A549 (cell line): Measurements from ENCODE around the gene SF3A2. TPM values are rescaled to one million over a fixed set of nuclear protein-coding genes. Genes with fewer than 3 reads are reported as not detected.

Experiments used
- ATAC-seq, 2 experiments: fragments of 200-7000 bp in 1 of 2; fragments of >200 bp in 1 of 2; cut with Nextera tagmentation in 1 of 2; cut with Tn5 transposase in 1 of 2; 3 replicates each; pipeline versions ENCODE4 v1.8.0 to v1.9.1; 2018 to 2020; ENCODE audit warnings: mild to moderate bottlenecking in 1 of 2, moderate library complexity in 1 of 2
- CTCF ChIA-PET: fragments of 300-600 bp; sonication (Branson Sonifier 250); formaldehyde crosslinking; extraction: SDS; loops from one replicate; lab custom pipeline; 2021; ENCODE audit warnings: antibody characterized with exemption, inconsistent platforms; lab: Yijun Ruan, JAX
- POLR2A ChIA-PET: fragments of 350-600 bp; formaldehyde crosslinking; extraction: SDS; loops from one replicate; lab custom pipeline; 2021; ENCODE audit warnings: antibody characterized with exemption, inconsistent platforms; lab: Yijun Ruan, JAX
- DNase-seq, 2 experiments: peaks; one replicate each; pipeline versions ENCODE4 v3.0.0 to v3.0.0-alpha.2; 2011 to 2016; ENCODE audit warnings: low read depth in 1 of 2, low spot score in 1 of 2
- FAIRE-seq: peaks from 2 replicates; lab custom pipeline; 2011; peaks lifted over from hg19 to GRCh38; lab: Jason Lieb, UNC
- H3K27ac ChIP-seq, 2 experiments: fragments of >200 bp; sonication (Bioruptor Twin); formaldehyde crosslinking; 3 replicates each; pipeline ENCODE4 v1.5.1; 2016 to 2017
- H3K4me1 ChIP-seq: fragments of >200 bp; sonication (Bioruptor Twin); formaldehyde crosslinking; 3 replicates; pipeline ENCODE4 v1.6.1; 2016
- H3K4me2 ChIP-seq: fragments of >200 bp; sonication (Bioruptor Twin); formaldehyde crosslinking; 3 replicates; pipeline ENCODE4 v1.6.1; 2016
- H3K4me3 ChIP-seq: fragments of >200 bp; sonication (Bioruptor Twin); formaldehyde crosslinking; 3 replicates; pipeline ENCODE4 v1.5.1; 2016
- H3K9me3 ChIP-seq: fragments of >200 bp; sonication (Bioruptor Twin); formaldehyde crosslinking; 3 replicates; pipeline ENCODE4 v1.6.1; 2016
- BCL3 ChIP-seq: fragments of >200 bp; sonication (Bioruptor Twin); formaldehyde crosslinking; IDR thresholded peaks from 3 replicates; pipeline ENCODE4 v1.6.1; 2016
- CEBPB ChIP-seq, 2 experiments: fragments of >200 bp in 1 of 2; sonication (Bioruptor Twin) in 1 of 2; formaldehyde crosslinking in 1 of 2; IDR thresholded peaks; 2 replicates each; pipeline ENCODE4 v1.6.1; 2012 to 2016
- E2F6 ChIP-seq: IDR thresholded peaks from 2 replicates; pipeline ENCODE4 v1.6.1; 2012; ENCODE audit warnings: low read depth, borderline replicate concordance
- EHF ChIP-seq: fragments of 250-450 bp; sonication (Bioruptor Pico); IDR thresholded peaks from 2 replicates; pipeline ENCODE4 v1.5.0; 2020; ENCODE audit warnings: mild to moderate bottlenecking
- ELK1 ChIP-seq: fragments of 150-350 bp; IDR thresholded peaks from 2 replicates; pipeline ENCODE4 v1.6.1; 2014; ENCODE audit warnings: low read depth, mild to moderate bottlenecking, low read length
- ESRRA ChIP-seq: fragments of 150-350 bp; IDR thresholded peaks from 2 replicates; pipeline ENCODE4 v1.6.1; 2014; ENCODE audit warnings: mild to moderate bottlenecking, low read length, borderline replicate concordance
- FOXS1 ChIP-seq: fragments of 250-450 bp; sonication (Bioruptor Pico); IDR thresholded peaks from 2 replicates; pipeline ENCODE4 v1.5.0; 2020; ENCODE audit warnings: mild to moderate bottlenecking, moderate library complexity
- KDM1A ChIP-seq: fragments of 200-600 bp; sonication (generic); IDR thresholded peaks from 2 replicates; pipeline ENCODE4 v1.6.1; 2016; ENCODE audit warnings: low read depth, mild to moderate bottlenecking
- MAX ChIP-seq: IDR thresholded peaks from 2 replicates; pipeline ENCODE4 v1.6.1; 2012
- MAZ ChIP-seq: fragments of 150-350 bp; IDR thresholded peaks from 2 replicates; pipeline ENCODE4 v1.6.1; 2014; ENCODE audit warnings: antibody characterized with exemption, low read depth, low read length, borderline replicate concordance
- PBX3 ChIP-seq: IDR thresholded peaks from 2 replicates; pipeline ENCODE4 v1.6.1; 2012
- POLR2AphosphoS2 ChIP-seq: conservative IDR thresholded peaks from 2 replicates; pipeline ENCODE4 v1.6.1; 2012; ENCODE audit warnings: low read length, improper control_type of control experiment, inconsistent platforms
- ZC3H11A ChIP-seq: fragments of 450-650 bp; IDR thresholded peaks from 2 replicates; pipeline ENCODE4 v1.6.1; 2014; ENCODE audit warnings: antibody characterized with exemption, mild to moderate bottlenecking
- WGBS: methylation state at CpG from one replicate; pipeline ENCODE4 v1.1.6; 2017; ENCODE audit errors: missing lambda C conversion rate; 5-methylcytosine and 5-hydroxymethylcytosine counted together
- polyA plus RNA-seq, 4 experiments: library from polyadenylated mRNA; depleted of rRNA in 3 of 4; stranded (reverse); fragments of >200 nt; fragmentation: RNase III in 1 of 4; extraction: RNeasy Plus Mini Kit Qiagen cat#74134 plus additional on column Dnase treatment in 1 of 4; gene quantifications; 2 replicates in 3 of 4; 3 replicates in 1 of 4; pipeline ENCODE4 v1.2.3, GENCODE V29; 2011 to 2017

SF3A2 gene
- polyA plus RNA-seq, 2 of the 4 experiments (the other 2 are of a cell fraction): 11.9 to 68.2 TPM

- no peak for TF ChIP-seq E2F6
- peak; percentile 77 to 79 for TF ChIP-seq CEBPB (IDR thresholded peaks at IDR 0.05)
- 0 out of 2 replicates have a peak, but pooled peaks have one; percentile 19 for TF ChIP-seq MAX
- FAIRE-seq (no peak), ATAC-seq (peak; percentile 8 to 12; a peak in 4 of 6 replicates), DNase-seq (peak; percentile 46 to 64)
- ChIA-PET POLR2A (interaction anchor here (0.7 kb wide), 1 partner anchor 101 kb away, joined by 3 read pairs; no protein-coding TSS in a partner anchor), CTCF (interaction anchor here (0.7 to 1.6 kb wide), 5 partner anchors 10 to 36 kb away, joined by 3 to 6 read pairs (median 3); partner anchors contain the start of gene AMH)
- Histone ChIP-seq H3K4me3 (peak overlapping the region; percentile 100), H3K4me2 (peak overlapping the region; percentile 92), H3K9me3 (no peaks in the 10 kb centered on the region), H3K4me1 (peaks cover 28% of the 10 kb centered on the region), H3K27ac (peak overlapping the region; percentile 95 to 98)
- 4% methylated on average over 9 of the region's 88 CpGs for WGBS
These were observed 34.0 kb downstream of the SF3A2 start for GRCh38 chr19:2270423-2271233.

GRCh38 chr19:2271234-2272103 lies 34.8 kb downstream of the SF3A2 start:
- TF ChIP-seq CEBPB (IDR thresholded peaks at IDR 0.05) (no peak), BCL3 (no peak), POLR2AphosphoS2 (no peak), KDM1A (no peak), MAZ (no peak), ESRRA (no peak), ZC3H11A (no peak), ELK1 (no peak), EHF (CRISPR knock-in tag) (no peak), PBX3 (no peak), FOXS1 (no peak)
- H3K4me2 ChIP-seq: peak overlapping the region; percentile 92
- no peak for DNase-seq
- 85% methylated on average over 13 of the region's 43 CpGs for WGBS
- ATAC-seq: peak in 1 of 2 experiments; percentile 6; a peak in 2 of 6 replicates
- peaks cover 27% of the 10 kb centered on the region for H3K4me1 ChIP-seq
- CTCF ChIA-PET: interaction anchor here (0.7 to 1.6 kb wide), 5 partner anchors 11 to 35 kb away, joined by 3 to 6 read pairs (median 3); partner anchors contain the start of gene AMH
- H3K27ac ChIP-seq: peak overlapping the region; percentile 95 to 98
- H3K9me3 ChIP-seq: no peaks in the 10 kb centered on the region
- no peak for FAIRE-seq
- POLR2A ChIA-PET: interaction anchor here (0.7 kb wide), 1 partner anchor 29 kb away, joined by 3 read pairs; no protein-coding TSS in a partner anchor
- H3K4me3 ChIP-seq: peak overlapping the region; percentile 100
